ENCODE measurements around the gene TBCC.

TBCC gene

GRCh38 chr6:42762426-42762859 is 16.5 kb upstream of the TBCC start:
- H3K4me3 ChIP-seq (ENCODE audit: control insufficient read depth, low read depth, low read length) = no peak overlapping the region
- TF ChIP-seq CTCF (conservative IDR thresholded peaks at IDR 0.05; ENCODE audit: control insufficient read depth, insufficient read depth, low read depth, low read length) = no peak
- no peak for DNase-seq (ENCODE audit: low read depth)

- no peak for DNase-seq (ENCODE audit: low read depth)
- no peak for TF ChIP-seq CTCF (conservative IDR thresholded peaks at IDR 0.05; ENCODE audit: control insufficient read depth, insufficient read depth, low read depth, low read length)
- no peak overlapping the region for H3K4me3 ChIP-seq (ENCODE audit: control insufficient read depth, low read depth, low read length)
Measured at GRCh38 chr6:42761287-42762067, 15.6 kb upstream of the TBCC start.

- H3K4me3 ChIP-seq (ENCODE audit: control insufficient read depth, low read depth, low read length) = no peak overlapping the region
- DNase-seq (ENCODE audit: low read depth) = no peak
- no peak for TF ChIP-seq CTCF (conservative IDR thresholded peaks at IDR 0.05; ENCODE audit: control insufficient read depth, insufficient read depth, low read depth, low read length)
Measured at GRCh38 chr6:42758756-42759430, 13.0 kb upstream of the TBCC start.

GRCh38 chr6:42756722-42757121 is 10.8 kb upstream of the TBCC start:
- H3K4me3 ChIP-seq (ENCODE audit: control insufficient read depth, low read depth, low read length) = no peak overlapping the region
- no peak for DNase-seq (ENCODE audit: low read depth)
- no peak for TF ChIP-seq CTCF (conservative IDR thresholded peaks at IDR 0.05; ENCODE audit: control insufficient read depth, insufficient read depth, low read depth, low read length)

GRCh38 chr6:42754759-42755158 is 8.9 kb upstream of the TBCC start:
- TF ChIP-seq CTCF (conservative IDR thresholded peaks at IDR 0.05; ENCODE audit: control insufficient read depth, insufficient read depth, low read depth, low read length) = no peak
- no peak for DNase-seq (ENCODE audit: low read depth)
- no peak overlapping the region for H3K4me3 ChIP-seq (ENCODE audit: control insufficient read depth, low read depth, low read length)

GRCh38 chr6:42751055-42751454 is 5.2 kb upstream of the TBCC start:
- DNase-seq (ENCODE audit: low read depth) = no peak
- no peak overlapping the region for H3K4me3 ChIP-seq (ENCODE audit: control insufficient read depth, low read depth, low read length)
- TF ChIP-seq CTCF (conservative IDR thresholded peaks at IDR 0.05; ENCODE audit: control insufficient read depth, insufficient read depth, low read depth, low read length) = no peak

All from fibroblast of mammary gland (primary cell).